Measurements from ENCODE around the gene RPS29. TPM values are rescaled to one million over a fixed set of nuclear protein-coding genes. Genes with fewer than 3 reads are reported as not detected.
"Not testable (repeated sequence)": the region's sequence is repeated elsewhere in the genome, so short reads cannot be mapped to it uniquely, and the experiment has no call there.

Gene RPS29
- polyA plus RNA-seq, 1 of the 3 experiments (the other 2 are of a cell fraction): 11,220 TPM

DNA sequence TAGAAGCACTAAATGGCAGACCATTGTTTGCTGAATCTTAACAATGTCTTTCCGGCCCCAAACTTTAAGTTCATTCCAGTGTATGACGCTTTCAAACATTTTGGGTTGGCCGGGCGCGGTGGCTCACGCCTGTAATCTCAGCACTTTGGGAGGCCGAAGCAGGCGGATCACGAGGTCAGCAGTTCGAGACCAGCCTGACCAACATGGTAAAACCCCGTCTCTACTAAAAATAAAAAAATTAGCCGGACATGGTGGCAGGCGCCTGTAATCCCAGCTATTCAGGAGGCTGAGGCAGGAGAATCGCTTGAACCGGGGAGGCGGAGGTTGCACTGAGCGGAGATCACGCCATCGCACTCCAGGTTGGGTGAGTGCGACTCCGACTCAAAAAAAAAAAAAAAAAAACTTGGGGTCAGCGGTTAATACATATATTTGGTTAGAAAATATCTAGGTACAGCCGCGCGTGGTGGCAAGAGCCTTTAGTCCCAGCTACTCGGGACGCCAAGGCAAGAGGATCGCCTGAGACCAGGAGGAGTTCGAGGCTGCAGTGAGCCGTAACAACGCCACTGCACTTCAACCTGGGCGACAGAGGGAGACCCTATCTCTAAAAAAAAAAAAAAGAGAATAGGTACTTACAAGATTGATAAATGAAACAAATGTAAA is 1.1 kb downstream of the RPS29 start:
- not testable (repeated sequence) for H3K9me2 ChIP-seq; H3K9me3 ChIP-seq; H2AFZ ChIP-seq (ENCODE audit: low read depth); DNase-seq; H3K4me1 ChIP-seq (ENCODE audit: control insufficient read depth in 1 of 2, insufficient read depth in 2 of 2, low read depth in 1 of 2, low read length in 1 of 2); H3K27me3 ChIP-seq (ENCODE audit: insufficient read depth)
- ChIA-PET CTCF (interaction anchor here (1.7 to 3.8 kb wide), 2 partner anchors 12 to 123 kb away, joined by 6 to 51 read pairs; partner anchors contain the start of gene LRR1), POLR2A (interaction anchor here (0.6 to 3.6 kb wide), 4 partner anchors 10 to 49 kb away, joined by 5 to 19 read pairs (median 7); partner anchors contain the start of gene LRR1)
- Histone ChIP-seq H3K4me3 (ENCODE audit: low read depth in 2 of 2, low read length in 1 of 2) (peak overlapping the region; percentile 72 to 91), H3K4me2 (peak overlapping the region; percentile 81), H3K79me2 (ENCODE audit: insufficient read depth) (peaks cover 61% of the 10 kb centered on the region), H4K20me1 (ENCODE audit: insufficient read depth) (peaks cover 49% of the 10 kb centered on the region), H3K27ac (ENCODE audit: low read depth in 2 of 2, low read length in 1 of 2) (peak overlapping the region in 1 of 2 experiments; percentile 82; a peak in 1 of 4 replicates), H3K36me3 (replicated peaks in 1 of 2; ENCODE audit: control insufficient read depth in 1 of 2, insufficient read depth in 2 of 2, low read length in 1 of 2) (peaks cover 24 to 33% of the 10 kb centered on the region in 2 experiments), H3K9ac (peak overlapping the region; percentile 87), H3F3A (replicated peaks; ENCODE audit: insufficient read depth) (peaks cover 26% of the 10 kb centered on the region)
- 45% methylated on average over 31 of the region's 32 CpGs for WGBS (ENCODE audit: low lambda C conversion rate)

DNA sequence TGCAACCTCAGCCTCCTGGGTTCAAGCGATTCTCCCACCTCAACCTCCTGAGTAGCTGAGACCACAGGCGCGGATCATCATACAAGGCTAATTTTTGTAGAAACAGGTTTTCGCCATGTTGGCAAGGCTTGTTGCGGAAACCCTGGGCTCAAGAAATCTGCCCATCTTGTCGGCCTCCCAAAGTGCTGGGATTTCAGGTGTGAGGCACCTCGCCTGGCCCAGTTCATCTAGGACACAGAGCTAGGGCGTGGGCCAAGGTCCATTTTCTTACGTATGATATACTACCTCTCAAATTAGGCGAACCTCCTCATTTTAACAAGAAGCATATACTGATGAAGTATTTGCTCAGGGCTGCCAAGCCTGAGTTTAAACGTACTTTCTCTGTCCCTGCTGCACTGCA is 2.1 kb downstream of the RPS29 start:
- H3K9ac ChIP-seq: no peak overlapping the region
- peaks cover 24 to 33% of the 10 kb centered on the region in 2 experiments for H3K36me3 ChIP-seq (replicated peaks in 1 of 2; ENCODE audit: control insufficient read depth in 1 of 2, insufficient read depth in 2 of 2, low read length in 1 of 2)
- no peak overlapping the region for H2AFZ ChIP-seq (ENCODE audit: low read depth)
- no peak overlapping the region for H3K4me3 ChIP-seq (ENCODE audit: low read depth in 2 of 2, low read length in 1 of 2)
- no peak overlapping the region for H3K27ac ChIP-seq (ENCODE audit: low read depth in 2 of 2, low read length in 1 of 2)
- TF ChIP-seq SMC3 (IDR thresholded peaks at IDR 0.05; ENCODE audit: low read depth, low read length): no peak
- no peak for TF ChIP-seq TCF12 (IDR thresholded peaks at IDR 0.05)
- TF ChIP-seq, protein P1, sequence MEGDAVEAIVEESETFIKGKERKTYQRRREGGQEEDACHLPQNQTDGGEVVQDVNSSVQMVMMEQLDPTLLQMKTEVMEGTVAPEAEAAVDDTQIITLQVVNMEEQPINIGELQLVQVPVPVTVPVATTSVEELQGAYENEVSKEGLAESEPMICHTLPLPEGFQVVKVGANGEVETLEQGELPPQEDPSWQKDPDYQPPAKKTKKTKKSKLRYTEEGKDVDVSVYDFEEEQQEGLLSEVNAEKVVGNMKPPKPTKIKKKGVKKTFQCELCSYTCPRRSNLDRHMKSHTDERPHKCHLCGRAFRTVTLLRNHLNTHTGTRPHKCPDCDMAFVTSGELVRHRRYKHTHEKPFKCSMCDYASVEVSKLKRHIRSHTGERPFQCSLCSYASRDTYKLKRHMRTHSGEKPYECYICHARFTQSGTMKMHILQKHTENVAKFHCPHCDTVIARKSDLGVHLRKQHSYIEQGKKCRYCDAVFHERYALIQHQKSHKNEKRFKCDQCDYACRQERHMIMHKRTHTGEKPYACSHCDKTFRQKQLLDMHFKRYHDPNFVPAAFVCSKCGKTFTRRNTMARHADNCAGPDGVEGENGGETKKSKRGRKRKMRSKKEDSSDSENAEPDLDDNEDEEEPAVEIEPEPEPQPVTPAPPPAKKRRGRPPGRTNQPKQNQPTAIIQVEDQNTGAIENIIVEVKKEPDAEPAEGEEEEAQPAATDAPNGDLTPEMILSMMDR (IDR thresholded peaks at IDR 0.05): no peak
- TF ChIP-seq TAF1 (IDR thresholded peaks at IDR 0.05; ENCODE audit: borderline replicate concordance, low read depth, low read length): no peak
- TF ChIP-seq, protein P2, sequence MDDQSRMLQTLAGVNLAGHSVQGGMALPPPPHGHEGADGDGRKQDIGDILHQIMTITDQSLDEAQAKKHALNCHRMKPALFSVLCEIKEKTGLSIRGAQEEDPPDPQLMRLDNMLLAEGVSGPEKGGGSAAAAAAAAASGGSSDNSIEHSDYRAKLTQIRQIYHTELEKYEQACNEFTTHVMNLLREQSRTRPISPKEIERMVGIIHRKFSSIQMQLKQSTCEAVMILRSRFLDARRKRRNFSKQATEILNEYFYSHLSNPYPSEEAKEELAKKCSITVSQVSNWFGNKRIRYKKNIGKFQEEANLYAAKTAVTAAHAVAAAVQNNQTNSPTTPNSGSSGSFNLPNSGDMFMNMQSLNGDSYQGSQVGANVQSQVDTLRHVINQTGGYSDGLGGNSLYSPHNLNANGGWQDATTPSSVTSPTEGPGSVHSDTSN (IDR thresholded peaks at IDR 0.05): no peak
- TF ChIP-seq CHD2 (IDR thresholded peaks at IDR 0.05; ENCODE audit: low read length, partially characterized antibody): no peak
- POLR2A ChIA-PET: no interaction called here
- H3K27me3 ChIP-seq (ENCODE audit: insufficient read depth): no peaks in the 10 kb centered on the region
- WGBS (ENCODE audit: low lambda C conversion rate): 84% methylated on average over 9 of the region's 11 CpGs
- H3K9me3 ChIP-seq: no peaks in the 10 kb centered on the region
- peak overlapping the region; percentile 1; the same call in 1 of the 2 replicates for H3K4me2 ChIP-seq
- H4K20me1 ChIP-seq (ENCODE audit: insufficient read depth): peaks cover 59% of the 10 kb centered on the region
- DNase-seq: no peak
- CTCF ChIA-PET: interaction anchor here (1.7 kb wide), 1 partner anchor 122 kb away, joined by 6 read pairs; no protein-coding TSS in a partner anchor
- H3F3A ChIP-seq (replicated peaks; ENCODE audit: insufficient read depth): peaks cover 26% of the 10 kb centered on the region
- H3K79me2 ChIP-seq (ENCODE audit: insufficient read depth): peaks cover 70% of the 10 kb centered on the region
- peaks cover 3 to 7% of the 10 kb centered on the region in 2 experiments; a peak in 1 of 4 replicates for H3K4me1 ChIP-seq (ENCODE audit: control insufficient read depth in 1 of 2, insufficient read depth in 2 of 2, low read depth in 1 of 2, low read length in 1 of 2)
- H3K9me2 ChIP-seq: no peaks in the 10 kb centered on the region

DNA sequence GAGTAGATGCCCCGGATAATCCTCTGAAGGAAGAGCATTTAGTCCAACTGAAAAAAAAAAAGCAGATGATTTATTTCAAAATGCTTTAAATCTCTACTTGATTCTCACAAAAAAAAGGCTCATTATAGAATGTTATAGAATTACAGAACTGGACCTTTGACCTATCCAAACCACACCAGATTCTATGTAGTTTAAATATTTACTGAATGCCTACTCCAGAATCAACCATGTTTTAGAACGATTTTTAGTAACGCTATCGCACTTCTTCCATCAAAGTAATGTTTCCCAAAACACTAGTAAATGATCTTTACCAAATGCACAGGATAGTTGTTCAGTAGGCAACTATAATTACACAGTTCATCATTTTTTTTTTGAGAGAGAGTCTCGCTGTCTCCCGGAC is 2.6 kb downstream of the RPS29 start:
- peaks cover 24 to 33% of the 10 kb centered on the region in 2 experiments for H3K36me3 ChIP-seq (replicated peaks in 1 of 2; ENCODE audit: control insufficient read depth in 1 of 2, insufficient read depth in 2 of 2, low read length in 1 of 2)
- peaks cover 64% of the 10 kb centered on the region for H4K20me1 ChIP-seq (ENCODE audit: insufficient read depth)
- no peak for DNase-seq
- WGBS (ENCODE audit: low lambda C conversion rate): 91% methylated on average over 6 of the region's 6 CpGs
- ChIA-PET POLR2A (no interaction called here), CTCF (no interaction called here)
- peaks cover 26% of the 10 kb centered on the region for H3F3A ChIP-seq (replicated peaks; ENCODE audit: insufficient read depth)
- no peaks in the 10 kb centered on the region for H3K27me3 ChIP-seq (ENCODE audit: insufficient read depth)
- H3K4me3 ChIP-seq (ENCODE audit: low read depth in 2 of 2, low read length in 1 of 2): no peak overlapping the region
- H3K4me2 ChIP-seq: 0 out of 2 replicates have a peak overlapping the region, but pooled peaks have one; percentile 1
- no peak overlapping the region for H2AFZ ChIP-seq (ENCODE audit: low read depth)
- H3K9ac ChIP-seq: no peak overlapping the region
- peaks cover 74% of the 10 kb centered on the region for H3K79me2 ChIP-seq (ENCODE audit: insufficient read depth)
- no peaks in the 10 kb centered on the region for H3K9me2 ChIP-seq
- H3K9me3 ChIP-seq: no peaks in the 10 kb centered on the region
- no peak overlapping the region for H3K27ac ChIP-seq (ENCODE audit: low read depth in 2 of 2, low read length in 1 of 2)
- peaks cover 3 to 7% of the 10 kb centered on the region in 2 experiments; a peak in 1 of 4 replicates for H3K4me1 ChIP-seq (ENCODE audit: control insufficient read depth in 1 of 2, insufficient read depth in 2 of 2, low read depth in 1 of 2, low read length in 1 of 2)
- TF ChIP-seq TAF1 (IDR thresholded peaks at IDR 0.05; ENCODE audit: borderline replicate concordance, low read depth, low read length) (no peak), SIN3A (IDR thresholded peaks at IDR 0.05; ENCODE audit: borderline replicate concordance, low read depth, low read length) (no peak), MEF2A (IDR thresholded peaks at IDR 0.05; ENCODE audit: borderline replicate concordance, low read depth) (no peak), TCF12 (IDR thresholded peaks at IDR 0.05) (no peak)
- TF ChIP-seq, protein P3, sequence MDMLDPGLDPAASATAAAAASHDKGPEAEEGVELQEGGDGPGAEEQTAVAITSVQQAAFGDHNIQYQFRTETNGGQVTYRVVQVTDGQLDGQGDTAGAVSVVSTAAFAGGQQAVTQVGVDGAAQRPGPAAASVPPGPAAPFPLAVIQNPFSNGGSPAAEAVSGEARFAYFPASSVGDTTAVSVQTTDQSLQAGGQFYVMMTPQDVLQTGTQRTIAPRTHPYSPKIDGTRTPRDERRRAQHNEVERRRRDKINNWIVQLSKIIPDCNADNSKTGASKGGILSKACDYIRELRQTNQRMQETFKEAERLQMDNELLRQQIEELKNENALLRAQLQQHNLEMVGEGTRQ (IDR thresholded peaks at IDR 0.05; ENCODE audit: borderline replicate concordance, low read depth, low read length): no peak
- TF ChIP-seq, protein P4, sequence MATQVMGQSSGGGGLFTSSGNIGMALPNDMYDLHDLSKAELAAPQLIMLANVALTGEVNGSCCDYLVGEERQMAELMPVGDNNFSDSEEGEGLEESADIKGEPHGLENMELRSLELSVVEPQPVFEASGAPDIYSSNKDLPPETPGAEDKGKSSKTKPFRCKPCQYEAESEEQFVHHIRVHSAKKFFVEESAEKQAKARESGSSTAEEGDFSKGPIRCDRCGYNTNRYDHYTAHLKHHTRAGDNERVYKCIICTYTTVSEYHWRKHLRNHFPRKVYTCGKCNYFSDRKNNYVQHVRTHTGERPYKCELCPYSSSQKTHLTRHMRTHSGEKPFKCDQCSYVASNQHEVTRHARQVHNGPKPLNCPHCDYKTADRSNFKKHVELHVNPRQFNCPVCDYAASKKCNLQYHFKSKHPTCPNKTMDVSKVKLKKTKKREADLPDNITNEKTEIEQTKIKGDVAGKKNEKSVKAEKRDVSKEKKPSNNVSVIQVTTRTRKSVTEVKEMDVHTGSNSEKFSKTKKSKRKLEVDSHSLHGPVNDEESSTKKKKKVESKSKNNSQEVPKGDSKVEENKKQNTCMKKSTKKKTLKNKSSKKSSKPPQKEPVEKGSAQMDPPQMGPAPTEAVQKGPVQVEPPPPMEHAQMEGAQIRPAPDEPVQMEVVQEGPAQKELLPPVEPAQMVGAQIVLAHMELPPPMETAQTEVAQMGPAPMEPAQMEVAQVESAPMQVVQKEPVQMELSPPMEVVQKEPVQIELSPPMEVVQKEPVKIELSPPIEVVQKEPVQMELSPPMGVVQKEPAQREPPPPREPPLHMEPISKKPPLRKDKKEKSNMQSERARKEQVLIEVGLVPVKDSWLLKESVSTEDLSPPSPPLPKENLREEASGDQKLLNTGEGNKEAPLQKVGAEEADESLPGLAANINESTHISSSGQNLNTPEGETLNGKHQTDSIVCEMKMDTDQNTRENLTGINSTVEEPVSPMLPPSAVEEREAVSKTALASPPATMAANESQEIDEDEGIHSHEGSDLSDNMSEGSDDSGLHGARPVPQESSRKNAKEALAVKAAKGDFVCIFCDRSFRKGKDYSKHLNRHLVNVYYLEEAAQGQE (IDR thresholded peaks at IDR 0.05; ENCODE audit: low read depth, low read length): no peak
- TF ChIP-seq, protein P5, sequence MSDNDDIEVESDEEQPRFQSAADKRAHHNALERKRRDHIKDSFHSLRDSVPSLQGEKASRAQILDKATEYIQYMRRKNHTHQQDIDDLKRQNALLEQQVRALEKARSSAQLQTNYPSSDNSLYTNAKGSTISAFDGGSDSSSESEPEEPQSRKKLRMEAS (IDR thresholded peaks at IDR 0.05; ENCODE audit: low read depth): no peak
